Peyer's patch (tissue), 4 donors: Measurements from ENCODE around the gene TRIM26.

Experiments used
- POLR2A ChIP-seq, 2 donors: fragments of 450-650 bp; IDR thresholded peaks; one replicate each; pipeline ENCODE4 v1.5.1; 2017; ENCODE audit warnings: antibody characterized with exemption in 2 of 2, mild to moderate bottlenecking in 2 of 2, moderate library complexity in 2 of 2
- TF ChIP-seq, protein P1 (sequence below), 6 experiments: fragments of 450-650 bp in 4 of 6; fragments of 200-600 bp in 2 of 6; sonication (generic) in 1 of 6; IDR thresholded peaks; one replicate each; pipeline ENCODE4 v1.5.1; 2017 to 2019; ENCODE audit warnings: antibody characterized with exemption in 6 of 6, mild to moderate bottlenecking in 3 of 6, moderate library complexity in 1 of 6

DNA sequence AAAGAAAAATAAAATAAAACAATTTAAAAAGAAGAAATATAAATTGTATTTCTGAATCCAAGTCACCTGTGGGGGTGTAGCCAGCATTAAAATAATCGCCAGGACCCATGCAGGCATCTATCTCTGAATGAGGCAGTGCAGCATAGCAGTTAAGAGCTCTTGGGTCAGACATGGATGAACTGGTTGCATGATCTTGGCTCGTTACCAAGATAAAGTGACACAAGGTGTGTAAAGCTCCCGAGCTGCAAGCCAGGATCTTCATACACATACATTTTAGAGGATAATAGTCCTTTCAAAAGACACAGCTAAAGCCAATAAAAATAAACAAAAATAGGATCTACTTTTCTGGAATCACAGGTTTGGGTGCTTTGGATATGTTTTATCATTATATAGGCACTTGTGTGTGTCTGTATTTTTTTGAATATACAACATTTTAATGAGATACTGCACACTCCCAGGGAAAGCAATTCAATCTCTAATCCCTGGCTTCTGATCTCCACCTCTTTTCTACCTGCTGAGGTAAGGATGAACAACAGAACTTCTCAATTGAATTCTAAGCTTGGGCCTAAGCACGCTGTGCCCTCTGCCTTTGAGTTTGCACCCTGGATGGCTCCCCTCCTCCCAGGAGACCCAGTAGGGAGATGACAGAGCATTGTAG, 61.1 kb downstream of the TRIM26 start:
- TF ChIP-seq POLR2A (IDR thresholded peaks at IDR 0.05): no peak
- TF ChIP-seq, protein P1, sequence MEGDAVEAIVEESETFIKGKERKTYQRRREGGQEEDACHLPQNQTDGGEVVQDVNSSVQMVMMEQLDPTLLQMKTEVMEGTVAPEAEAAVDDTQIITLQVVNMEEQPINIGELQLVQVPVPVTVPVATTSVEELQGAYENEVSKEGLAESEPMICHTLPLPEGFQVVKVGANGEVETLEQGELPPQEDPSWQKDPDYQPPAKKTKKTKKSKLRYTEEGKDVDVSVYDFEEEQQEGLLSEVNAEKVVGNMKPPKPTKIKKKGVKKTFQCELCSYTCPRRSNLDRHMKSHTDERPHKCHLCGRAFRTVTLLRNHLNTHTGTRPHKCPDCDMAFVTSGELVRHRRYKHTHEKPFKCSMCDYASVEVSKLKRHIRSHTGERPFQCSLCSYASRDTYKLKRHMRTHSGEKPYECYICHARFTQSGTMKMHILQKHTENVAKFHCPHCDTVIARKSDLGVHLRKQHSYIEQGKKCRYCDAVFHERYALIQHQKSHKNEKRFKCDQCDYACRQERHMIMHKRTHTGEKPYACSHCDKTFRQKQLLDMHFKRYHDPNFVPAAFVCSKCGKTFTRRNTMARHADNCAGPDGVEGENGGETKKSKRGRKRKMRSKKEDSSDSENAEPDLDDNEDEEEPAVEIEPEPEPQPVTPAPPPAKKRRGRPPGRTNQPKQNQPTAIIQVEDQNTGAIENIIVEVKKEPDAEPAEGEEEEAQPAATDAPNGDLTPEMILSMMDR (IDR thresholded peaks at IDR 0.05): no peak
